NCI-H146 treated with DMSO at 0.1 percent for 48 hours (cell line): Measurements from ENCODE around the gene MBD3.
"Not testable (repeated sequence)": the region's sequence is repeated elsewhere in the genome, so short reads cannot be mapped to it uniquely, and the experiment has no call there.

Experiments
- DNase-seq: peaks from one replicate; lab custom pipeline; 2025; ENCODE audit not compliant: unreplicated experiment; lab: John Stamatoyannopoulos, UW

MBD3 gene

GRCh38 chr19:1549332-1549945 lies 43.2 kb downstream of the MBD3 start:
- DNase-seq = no peak

- DNase-seq = no peak
These were observed 52.2 kb downstream of the MBD3 start for GRCh38 chr19:1540365-1540925.

- not testable (repeated sequence) for DNase-seq
These were observed 52.9 kb downstream of the MBD3 start for GRCh38 chr19:1539749-1540148.

- no peak for DNase-seq
These were observed 53.7 kb downstream of the MBD3 start for GRCh38 chr19:1538978-1539377.

GRCh38 chr19:1535699-1536098 lies 57.0 kb downstream of the MBD3 start:
- DNase-seq = not testable (repeated sequence)

- DNase-seq = no peak
These were observed 57.7 kb downstream of the MBD3 start for GRCh38 chr19:1534972-1535371.

GRCh38 chr19:1533510-1534150 lies 59.0 kb downstream of the MBD3 start:
- no peak for DNase-seq

- no peak for DNase-seq
These were observed 60.7 kb downstream of the MBD3 start for GRCh38 chr19:1532003-1532402.

GRCh38 chr19:1531587-1531986 lies 61.1 kb downstream of the MBD3 start:
- DNase-seq = no peak

GRCh38 chr19:1530856-1531255 lies 61.8 kb downstream of the MBD3 start:
- not testable (repeated sequence) for DNase-seq

- DNase-seq = no peak
These were observed 63.2 kb downstream of the MBD3 start for GRCh38 chr19:1529430-1529816.

- DNase-seq = no peak
These were observed 63.9 kb downstream of the MBD3 start for GRCh38 chr19:1528596-1529429.

- DNase-seq = no peak
These were observed 64.9 kb downstream of the MBD3 start for GRCh38 chr19:1527650-1528309.

GRCh38 chr19:1526979-1527649 lies 65.6 kb downstream of the MBD3 start:
- DNase-seq = no peak

GRCh38 chr19:1526066-1526778 lies 66.4 kb downstream of the MBD3 start:
- DNase-seq = no peak

GRCh38 chr19:1525343-1525742 lies 67.3 kb downstream of the MBD3 start:
- DNase-seq = no peak

GRCh38 chr19:1524972-1525325 lies 67.7 kb downstream of the MBD3 start:
- no peak for DNase-seq

GRCh38 chr19:1524287-1524971 lies 68.2 kb downstream of the MBD3 start:
- DNase-seq = no peak
